ENCODE measurements around the gene MRPS35.

GRCh38 chr12:27801630-27802029, 91.0 kb downstream of the MRPS35 start:
- TF ChIP-seq CTCF (IDR thresholded peaks at IDR 0.05) (no peak), POLR2A (IDR thresholded peaks at IDR 0.05) (no peak)
